ENCODE data around the gene GNMT. TPM values are rescaled to one million over a fixed set of nuclear protein-coding genes. Genes with fewer than 3 reads are reported as not detected.

The GNMT gene
- total and polyA plus RNA-seq, 2 experiments from 2014 or later, result 4.4 to 16.2 TPM

DNA sequence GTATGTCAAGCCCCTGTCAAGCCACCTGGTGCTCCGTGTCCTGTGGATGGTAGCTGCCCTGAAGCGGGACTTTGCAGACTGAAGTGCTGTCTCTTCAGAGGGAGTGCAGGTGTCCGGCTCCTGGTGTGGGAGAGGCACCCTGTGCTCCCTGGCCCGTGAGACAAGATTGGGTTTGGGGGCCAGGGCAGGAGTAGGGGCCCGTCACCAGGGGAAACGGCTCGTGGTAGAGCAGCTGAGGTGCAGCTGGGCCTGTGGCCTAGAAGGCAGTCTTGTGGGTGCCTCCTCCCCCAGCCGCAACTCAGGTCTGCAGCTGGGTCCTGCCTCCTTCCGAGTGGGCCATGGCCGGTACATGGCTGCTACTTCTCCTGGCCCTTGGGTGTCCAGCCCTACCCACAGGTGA, 44.8 kb upstream of the GNMT start, which contains the start of gene PTCRA:
Gene PTCRA, plus strand, starts transcription at position 322 of the 400 bp plus-strand sequence. Its CDS starts 17 bp downstream, at position 339.
- Histone ChIP-seq H3K27me3 (no peaks in the 10 kb centered on the region), H4K20me1 (ENCODE audit: insufficient read depth, poor library complexity, severe bottlenecking) (no peaks in the 10 kb centered on the region), H2AFZ (no peak within 1 kb of the TSS), H3K36me3 (replicated peaks; ENCODE audit: insufficient read depth, low read depth) (no peaks in the 10 kb centered on the region), H3K4me2 (no peak within 1 kb of the TSS), H3K9me3 (ENCODE audit: low read depth) (no peaks in the 10 kb centered on the region), H3K9me2 (replicated peaks; ENCODE audit: insufficient read depth) (no peaks in the 10 kb centered on the region), H3K79me2 (no peaks in the 10 kb centered on the region), H3K27ac (no peak within 1 kb of the TSS), H3K4me1 (ENCODE audit: insufficient read depth) (no peaks in the 10 kb centered on the region), H3K4me3 (no peak within 1 kb of the TSS)
- no peak for TF ChIP-seq EZH2 (IDR thresholded peaks at IDR 0.05; ENCODE audit: borderline replicate concordance)
- no peak for TF ChIP-seq CTCF (IDR thresholded peaks at IDR 0.05; ENCODE audit: poor library complexity)
- TF ChIP-seq EZH2phosphoT487 (IDR thresholded peaks at IDR 0.05; ENCODE audit: low read depth, severe bottlenecking, unreplicated experiment), result no peak
- DNase-seq (ENCODE audit: low spot score), result no peak
- 73% methylated on average over 7 of the region's 10 CpGs for WGBS (ENCODE audit: low lambda C conversion rate, missing lambda C conversion rate)

- H3K27me3 ChIP-seq, result no peaks in the 10 kb centered on the region
- no peaks in the 10 kb centered on the region for H3K36me3 ChIP-seq (replicated peaks; ENCODE audit: insufficient read depth, low read depth)
- 95% methylated on average over 1 of the region's 1 CpG for WGBS (ENCODE audit: low lambda C conversion rate, missing lambda C conversion rate)
- no peak overlapping the region for H2AFZ ChIP-seq
- DNase-seq (ENCODE audit: low spot score), result no peak
- no peaks in the 10 kb centered on the region for H3K9me2 ChIP-seq (replicated peaks; ENCODE audit: insufficient read depth)
- H4K20me1 ChIP-seq (ENCODE audit: insufficient read depth, poor library complexity, severe bottlenecking), result no peaks in the 10 kb centered on the region
- no peak overlapping the region for H3K27ac ChIP-seq
- no peaks in the 10 kb centered on the region for H3K79me2 ChIP-seq
- H3K9me3 ChIP-seq (ENCODE audit: low read depth), result no peaks in the 10 kb centered on the region
- H3K4me3 ChIP-seq, result no peak overlapping the region
- H3K4me1 ChIP-seq (ENCODE audit: insufficient read depth), result no peaks in the 10 kb centered on the region
- TF ChIP-seq EZH2phosphoT487 (IDR thresholded peaks at IDR 0.05; ENCODE audit: low read depth, severe bottlenecking, unreplicated experiment) (no peak), EZH2 (IDR thresholded peaks at IDR 0.05; ENCODE audit: borderline replicate concordance) (no peak), CTCF (IDR thresholded peaks at IDR 0.05; ENCODE audit: poor library complexity) (no peak)
- H3K4me2 ChIP-seq, result no peak overlapping the region
Observed at GRCh38 chr6:42916288-42916687, 44.3 kb upstream of the GNMT start.

GRCh38 chr6:42921801-42922200, 38.8 kb upstream of the GNMT start:
- no peak for DNase-seq (ENCODE audit: low spot score)
- H4K20me1 ChIP-seq (ENCODE audit: insufficient read depth, poor library complexity, severe bottlenecking), result no peaks in the 10 kb centered on the region
- 88% methylated on average over 6 of the region's 6 CpGs for WGBS (ENCODE audit: low lambda C conversion rate, missing lambda C conversion rate)
- H3K79me2 ChIP-seq, result no peaks in the 10 kb centered on the region
- no peaks in the 10 kb centered on the region for H3K9me2 ChIP-seq (replicated peaks; ENCODE audit: insufficient read depth)
- no peaks in the 10 kb centered on the region for H3K4me1 ChIP-seq (ENCODE audit: insufficient read depth)
- H3K36me3 ChIP-seq (replicated peaks; ENCODE audit: insufficient read depth, low read depth), result no peaks in the 10 kb centered on the region
- H3K4me2 ChIP-seq, result no peak overlapping the region
- no peak overlapping the region for H3K27ac ChIP-seq
- TF ChIP-seq EZH2phosphoT487 (IDR thresholded peaks at IDR 0.05; ENCODE audit: low read depth, severe bottlenecking, unreplicated experiment), result no peak
- no peak for TF ChIP-seq CTCF (IDR thresholded peaks at IDR 0.05; ENCODE audit: poor library complexity)
- TF ChIP-seq EZH2 (IDR thresholded peaks at IDR 0.05; ENCODE audit: borderline replicate concordance), result no peak
- H2AFZ ChIP-seq, result no peak overlapping the region
- no peaks in the 10 kb centered on the region for H3K27me3 ChIP-seq
- no peaks in the 10 kb centered on the region for H3K9me3 ChIP-seq (ENCODE audit: low read depth)
- H3K4me3 ChIP-seq, result no peak overlapping the region

DNA sequence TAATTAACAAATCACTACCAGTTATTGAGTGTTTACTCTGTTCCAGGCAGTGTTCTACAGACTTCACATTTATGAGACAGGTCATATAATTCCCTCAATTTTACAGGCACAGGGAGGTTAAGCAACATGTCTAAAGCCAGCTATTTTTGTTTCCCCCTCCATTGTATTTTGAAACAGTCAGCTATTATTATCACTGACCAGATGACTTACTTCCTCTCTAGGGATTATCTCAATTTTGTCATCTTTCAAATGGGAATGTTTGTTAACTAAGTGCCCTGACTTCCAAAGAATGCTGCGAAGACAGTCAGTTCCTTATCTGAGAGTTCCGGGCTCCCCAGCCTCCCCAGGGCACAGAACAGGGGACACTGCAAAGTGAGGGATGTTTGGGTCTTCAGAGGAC, 36.9 kb upstream of the GNMT start:
- 53% methylated on average over 2 of the region's 2 CpGs for WGBS (ENCODE audit: low lambda C conversion rate, missing lambda C conversion rate)
- Histone ChIP-seq H3K4me2 (no peak overlapping the region), H3K4me1 (ENCODE audit: insufficient read depth) (peaks cover 5% of the 10 kb centered on the region)

More for the DNA sequence above, 36.9 kb upstream of the GNMT start:
- Histone ChIP-seq H3K79me2 (no peaks in the 10 kb centered on the region), H3K27me3 (no peaks in the 10 kb centered on the region), H3K9me2 (replicated peaks; ENCODE audit: insufficient read depth) (no peaks in the 10 kb centered on the region), H3K4me3 (no peak overlapping the region), H3K36me3 (replicated peaks; ENCODE audit: insufficient read depth, low read depth) (no peaks in the 10 kb centered on the region), H4K20me1 (ENCODE audit: insufficient read depth, poor library complexity, severe bottlenecking) (no peaks in the 10 kb centered on the region), H2AFZ (no peak overlapping the region), H3K27ac (no peak overlapping the region), H3K9me3 (ENCODE audit: low read depth) (no peaks in the 10 kb centered on the region)
- TF ChIP-seq EZH2phosphoT487 (IDR thresholded peaks at IDR 0.05; ENCODE audit: low read depth, severe bottlenecking, unreplicated experiment), result no peak
- no peak for TF ChIP-seq EZH2 (IDR thresholded peaks at IDR 0.05; ENCODE audit: borderline replicate concordance)
- TF ChIP-seq CTCF (IDR thresholded peaks at IDR 0.05; ENCODE audit: poor library complexity), result no peak
- DNase-seq (ENCODE audit: low spot score), result no peak
